GM19023 (cell line): Measurements from ENCODE around the gene USP34.
"Not testable (repeated sequence)": the region's sequence is repeated elsewhere in the genome, so short reads cannot be mapped to it uniquely, and the experiment has no call there.

ENCODE experiments used
- ATAC-seq: cut with Tn5 transposase; IDR thresholded peaks from one replicate; pipeline ENCODE4 v1.9.1; 2021; ENCODE audit warnings: mild to moderate bottlenecking, moderate library complexity; ENCODE audit not compliant: unreplicated experiment

USP34 gene

GRCh38 chr2:61193670-61194561, 277.0 kb downstream of the USP34 start:
- no peak for ATAC-seq

DNA sequence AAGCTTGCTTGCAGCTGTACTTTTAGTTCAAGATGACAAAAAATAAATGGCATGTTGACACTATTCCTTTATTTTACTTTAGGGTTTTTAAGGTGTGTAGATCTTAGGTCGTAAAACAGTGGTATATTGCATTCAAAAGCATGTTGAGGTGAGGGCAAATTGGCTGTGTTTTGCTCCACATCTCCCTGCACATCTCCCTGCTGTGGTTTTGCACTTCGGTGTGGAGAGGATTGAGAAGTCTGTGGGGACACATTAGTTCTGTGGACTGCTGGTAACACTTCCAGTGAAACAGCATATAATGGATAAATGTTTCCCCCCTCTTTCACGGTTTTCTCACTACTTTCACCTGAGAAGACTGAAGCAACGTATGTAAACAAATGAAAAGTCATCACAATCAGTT, 283.8 kb downstream of the USP34 start:
- no peak for ATAC-seq

DNA sequence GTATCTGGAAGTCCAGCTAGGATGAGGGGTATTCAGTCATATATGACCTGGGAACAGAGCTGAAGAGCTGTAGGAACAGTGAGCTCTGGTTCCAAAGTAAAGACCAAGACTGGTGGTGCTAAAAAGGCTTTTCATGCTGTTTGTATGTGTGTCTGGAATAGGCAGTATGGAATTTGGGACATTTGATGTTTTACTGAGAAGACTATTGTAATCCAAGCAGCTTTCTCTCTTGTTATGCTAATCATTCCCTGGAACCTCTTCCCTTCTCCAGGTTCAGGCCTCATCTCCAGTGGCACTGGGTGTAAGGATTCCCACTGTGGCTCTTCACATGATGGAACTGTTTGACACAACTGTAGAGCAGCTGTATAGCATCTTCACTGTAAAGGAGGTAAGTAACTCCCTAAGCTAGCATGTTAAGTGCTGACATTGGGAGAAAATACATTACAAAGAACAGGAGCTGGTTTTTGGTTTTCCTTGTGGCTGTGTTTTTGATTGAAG, 285.6 kb downstream of the USP34 start:
- ATAC-seq, result no peak

DNA sequence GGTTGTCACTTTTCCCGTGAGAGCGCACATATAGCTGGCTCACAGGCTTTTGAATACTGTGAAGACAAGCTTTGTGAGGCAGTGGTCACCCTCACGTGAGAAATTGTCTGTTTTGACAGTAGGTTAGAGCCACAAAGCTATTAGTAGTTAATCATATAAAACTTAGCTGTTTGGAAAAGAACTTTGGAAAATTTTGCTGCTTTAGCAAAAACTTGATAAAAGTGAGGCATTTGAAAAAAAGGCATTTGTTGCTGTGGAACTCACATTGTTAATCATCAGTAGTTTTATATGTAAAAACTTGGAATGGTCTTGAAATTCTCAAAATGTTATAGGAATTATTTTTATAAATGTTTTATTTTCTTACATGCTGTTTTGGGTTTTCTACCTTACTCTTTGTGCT, 286.6 kb downstream of the USP34 start:
- ATAC-seq, result no peak

DNA sequence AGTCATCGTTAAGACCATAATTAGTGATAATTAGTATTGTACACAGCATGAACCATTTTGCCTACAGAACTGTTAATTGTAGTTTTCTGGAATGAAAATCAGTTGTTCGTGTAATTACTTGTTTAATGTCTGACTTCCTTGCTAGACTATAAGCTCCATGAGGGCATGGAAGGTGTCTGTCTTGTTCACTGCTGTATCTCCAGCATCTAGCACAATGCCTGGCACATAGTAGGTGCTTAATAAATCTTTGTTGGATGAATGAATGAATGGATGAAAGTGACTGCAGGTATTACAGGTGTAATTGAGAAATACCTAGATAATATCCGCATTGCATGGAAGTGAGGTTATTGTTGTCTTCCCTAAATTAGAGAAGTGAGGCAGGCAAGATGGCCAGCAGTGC, 287.1 kb downstream of the USP34 start:
- no peak for ATAC-seq

DNA sequence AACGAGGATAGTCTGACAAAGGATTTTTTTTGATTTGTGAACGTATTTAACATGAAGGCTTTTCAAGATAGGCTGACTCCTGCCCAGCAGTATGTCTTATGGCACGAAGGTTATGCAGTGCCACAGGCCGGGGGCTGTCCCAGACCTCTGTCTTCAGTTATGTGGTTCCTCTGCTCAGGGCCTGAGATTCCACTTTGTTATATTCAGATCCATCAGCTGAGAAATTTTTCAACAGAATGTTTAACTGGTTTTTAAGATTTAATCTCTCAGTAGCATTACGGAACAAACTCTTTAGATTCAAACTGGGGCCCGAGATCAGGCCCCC, 288.9 kb downstream of the USP34 start:
- ATAC-seq, result no peak

DNA sequence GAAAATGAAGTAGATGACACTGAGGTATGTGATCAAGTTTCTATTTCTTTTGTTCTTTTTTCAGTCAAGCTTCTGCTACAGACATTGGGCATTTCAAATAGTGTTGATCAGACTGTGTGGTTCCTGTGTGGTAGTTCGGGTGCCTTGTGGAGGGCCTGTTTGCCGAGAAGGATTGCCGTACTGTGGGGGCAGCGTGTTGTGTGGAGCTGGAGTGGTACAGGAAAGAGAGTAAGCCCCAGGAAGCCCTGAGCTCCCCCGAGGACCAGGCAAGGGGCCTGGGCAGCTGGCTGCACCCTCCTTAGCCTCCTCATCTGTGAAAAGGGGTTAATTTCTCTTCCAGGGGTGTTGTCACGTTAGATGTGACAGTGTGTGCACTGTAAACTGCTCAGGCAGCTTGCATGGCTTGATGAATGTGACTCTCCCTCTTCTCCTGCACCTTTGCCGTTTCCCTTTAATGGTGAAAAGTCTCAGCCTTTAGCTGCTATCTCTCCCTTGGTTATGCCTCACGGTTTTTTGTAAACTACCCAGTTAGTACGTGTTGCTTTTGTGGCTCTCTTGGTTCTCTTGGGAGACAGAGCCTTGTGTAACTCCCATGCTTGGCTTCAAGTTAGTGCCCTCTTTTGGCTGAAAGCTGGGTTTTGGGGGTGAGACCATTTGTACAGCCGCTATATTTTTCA, 289.4 kb downstream of the USP34 start:
- no peak for ATAC-seq

- ATAC-seq, result no peak
Measured at GRCh38 chr2:61180686-61181085, 290.2 kb downstream of the USP34 start.

DNA sequence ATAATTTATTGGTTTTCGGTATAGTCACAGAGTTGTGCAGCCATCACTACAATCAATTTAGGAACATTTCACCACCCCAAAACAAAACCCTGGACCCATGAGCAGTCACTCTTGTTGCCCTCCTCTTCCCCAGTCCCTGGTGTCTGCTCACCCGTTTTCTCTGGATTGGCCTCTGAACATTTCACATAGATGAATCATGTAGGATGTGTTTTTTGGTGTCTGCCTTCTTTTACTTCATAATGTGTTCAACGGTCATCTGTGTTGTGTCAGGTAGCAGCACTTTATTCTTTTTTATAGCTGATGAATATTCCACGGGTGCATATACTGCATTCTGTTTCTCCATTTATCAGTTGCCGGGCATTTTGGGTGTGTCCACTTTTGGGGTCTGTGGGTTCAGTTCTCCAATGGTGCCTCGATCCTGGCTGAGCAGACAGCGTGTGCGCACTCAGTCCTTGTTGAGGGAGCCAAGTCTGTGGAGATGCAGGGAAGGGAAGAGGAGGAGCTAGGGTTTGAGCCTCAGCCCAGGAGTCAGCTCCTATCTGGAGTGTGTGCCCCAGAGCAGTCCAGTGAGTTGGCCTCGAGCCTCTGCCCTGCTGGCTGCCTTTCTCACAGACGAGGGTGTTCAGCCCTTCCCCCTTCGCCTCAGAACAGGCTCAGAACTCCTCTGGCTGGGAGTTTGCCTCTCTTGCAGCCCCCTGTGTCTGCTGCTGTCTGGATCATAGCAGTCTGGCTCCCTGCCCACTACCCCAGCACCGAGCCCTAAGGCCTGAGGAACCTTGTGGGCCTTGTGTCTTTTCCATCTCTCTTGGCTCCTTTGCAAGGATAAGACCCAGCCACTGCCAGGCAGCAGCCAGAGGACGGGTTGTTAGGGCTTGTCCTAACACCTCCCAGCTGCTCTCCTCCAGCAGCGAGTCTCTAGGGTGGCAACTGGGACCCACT, 290.9 kb downstream of the USP34 start:
- no peak for ATAC-seq

DNA sequence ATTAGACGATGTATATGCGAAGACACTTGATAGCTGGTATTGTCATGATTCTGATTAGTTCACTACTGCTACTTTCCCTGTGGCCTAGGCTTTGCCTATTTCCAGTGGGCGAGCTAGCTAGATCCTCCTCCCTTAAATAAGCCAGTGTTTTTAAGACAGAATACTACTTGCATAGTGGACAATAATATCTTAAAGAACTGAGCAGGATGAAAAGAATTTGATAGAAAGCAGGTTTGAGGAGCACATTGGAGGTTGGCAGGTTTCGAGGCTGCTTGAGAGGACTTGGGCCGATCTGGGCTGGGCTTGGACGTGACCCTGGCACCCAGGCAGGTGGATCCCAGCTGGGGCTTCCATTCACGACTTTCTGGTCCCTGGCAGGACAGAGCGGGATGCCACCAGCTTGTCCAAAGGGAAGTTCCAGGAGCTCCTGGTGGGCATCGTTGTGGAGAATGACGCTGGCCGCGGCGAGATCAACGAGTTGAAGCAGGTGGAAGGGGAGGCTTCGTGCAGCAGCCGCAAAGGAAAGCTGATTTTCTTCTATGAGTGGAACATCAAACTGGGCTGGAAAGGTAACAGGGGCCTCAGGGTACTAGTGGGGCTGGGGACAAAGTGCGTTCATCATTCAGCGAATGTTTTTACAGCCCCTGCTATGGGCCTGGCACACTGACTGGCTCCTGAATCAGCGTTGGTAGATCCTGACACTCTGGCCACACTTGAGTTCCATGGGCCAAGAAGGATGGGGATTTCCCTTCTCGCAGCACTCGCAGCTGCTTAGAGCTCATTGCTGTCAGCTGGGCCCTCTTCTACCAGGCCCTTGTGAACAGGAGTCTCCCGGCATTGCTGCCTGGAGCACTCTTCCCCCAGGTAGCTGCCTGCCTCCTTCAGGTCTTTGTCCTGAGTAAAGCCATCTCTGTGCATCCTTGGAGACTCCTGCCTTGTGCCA, 292.0 kb downstream of the USP34 start:
- ATAC-seq, result no peak

GRCh38 chr2:61177727-61178549, 292.9 kb downstream of the USP34 start:
- ATAC-seq, result peak; percentile 27

DNA sequence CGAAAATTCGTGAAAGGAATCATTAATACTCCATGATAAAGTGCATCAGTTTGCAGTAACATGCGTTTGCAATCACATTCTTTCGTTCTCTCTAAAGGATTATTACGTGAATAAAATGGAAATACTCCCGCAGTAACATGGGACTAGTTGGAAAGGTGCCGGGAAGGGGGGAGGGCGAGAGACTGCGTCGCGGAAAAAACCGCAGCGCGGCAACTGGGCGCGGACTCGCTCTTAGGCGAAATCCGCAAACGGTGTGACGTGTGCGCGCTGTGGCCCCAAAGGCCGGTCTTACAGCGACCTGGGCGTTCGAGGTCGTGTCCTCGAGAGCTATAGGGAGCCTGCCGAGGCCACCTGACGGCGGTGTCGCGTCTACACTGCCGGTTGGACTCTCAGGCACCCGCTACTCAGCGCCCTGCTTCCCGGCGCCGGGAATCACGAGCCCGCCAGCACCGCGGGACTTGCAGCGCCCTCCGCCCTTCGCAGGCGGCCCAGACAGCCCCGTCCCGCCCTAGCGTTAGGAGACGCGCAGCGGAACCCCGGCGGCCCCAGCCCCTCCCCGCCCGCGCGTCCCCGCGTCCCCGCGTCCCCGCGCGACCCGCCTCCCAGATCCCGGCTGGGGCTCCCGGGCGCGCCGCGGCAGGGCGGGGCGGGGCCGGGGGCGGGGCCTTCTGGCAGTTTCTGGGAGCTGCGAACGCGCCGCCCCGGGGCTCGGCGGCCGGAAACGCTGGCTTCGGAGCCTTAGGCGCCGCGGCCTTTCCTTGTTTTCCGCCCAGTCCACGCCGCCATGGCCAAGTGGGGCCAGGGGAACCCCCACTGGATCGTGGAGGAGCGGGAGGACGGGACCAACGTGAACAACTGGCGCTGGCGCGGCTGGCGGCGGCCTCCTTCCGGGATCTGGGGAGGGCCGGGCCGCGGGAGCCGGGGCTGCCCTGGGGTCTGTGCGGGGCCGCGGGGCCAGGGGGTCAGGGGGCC, 293.8 kb downstream of the USP34 start:
- ATAC-seq, result peak; percentile 78

GRCh38 chr2:61175036-61175435, 295.9 kb downstream of the USP34 start:
- ATAC-seq, result no peak

GRCh38 chr2:61173116-61173515, 297.8 kb downstream of the USP34 start:
- ATAC-seq, result no peak

GRCh38 chr2:61172671-61173070, 298.2 kb downstream of the USP34 start:
- no peak for ATAC-seq

- ATAC-seq, result no peak
Measured at GRCh38 chr2:61167579-61167978, 303.3 kb downstream of the USP34 start.

DNA sequence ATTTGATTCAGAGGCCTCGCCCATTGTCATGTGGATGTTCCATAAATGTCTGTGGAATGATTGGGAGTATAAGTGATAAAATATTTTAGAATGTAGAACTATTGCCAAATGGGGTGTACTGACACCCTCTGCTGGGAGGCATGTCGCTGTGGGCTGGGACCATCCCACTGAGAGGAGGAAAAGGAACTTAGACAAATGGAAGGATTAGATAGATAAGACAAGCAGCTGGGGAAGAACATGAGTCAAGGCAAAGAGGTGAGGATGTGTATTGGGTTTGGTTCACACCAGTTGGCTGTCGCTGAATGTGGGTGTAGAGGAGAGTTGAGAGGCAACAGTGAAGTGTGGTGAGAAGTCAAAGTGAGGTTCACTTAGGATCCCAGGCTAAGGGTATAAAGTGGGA, 304.9 kb downstream of the USP34 start:
- no peak for ATAC-seq

GRCh38 chr2:61165082-61165481, 305.8 kb downstream of the USP34 start:
- ATAC-seq, result not testable (repeated sequence)
